ENCODE results near the gene HSPA4L.

Gene HSPA4L

GRCh38 chr4:127759893-127760292, 22.2 kb upstream of the HSPA4L start:
- H3K9me3 ChIP-seq (ENCODE audit: control insufficient read depth, insufficient read depth, low read length) = no peaks in the 10 kb centered on the region
- no peaks in the 10 kb centered on the region for H3K4me1 ChIP-seq (ENCODE audit: control insufficient read depth, low read length)
- H3K27ac ChIP-seq (ENCODE audit: low read depth, low read length) = no peak overlapping the region
- H4K20me1 ChIP-seq (ENCODE audit: control insufficient read depth, insufficient read depth, low read depth, low read length) = no peaks in the 10 kb centered on the region
- H3K79me2 ChIP-seq (ENCODE audit: control insufficient read depth, low read length) = no peaks in the 10 kb centered on the region
- no peaks in the 10 kb centered on the region for H3F3A ChIP-seq (ENCODE audit: control insufficient read depth, insufficient read depth)
- H3K4me2 ChIP-seq (ENCODE audit: low read length) = no peak overlapping the region
- H3K36me3 ChIP-seq (ENCODE audit: control insufficient read depth, low read length) = no peaks in the 10 kb centered on the region
- TF ChIP-seq EZH2phosphoT487 (IDR thresholded peaks at IDR 0.05; ENCODE audit: borderline replicate concordance, low read length) (no peak), CTCF (IDR thresholded peaks at IDR 0.05; ENCODE audit: low read depth, low read length, poor library complexity, severe bottlenecking) (no peak)
- H3K9me2 ChIP-seq (replicated peaks; ENCODE audit: control insufficient read depth, low read length) = no peaks in the 10 kb centered on the region
- H3K4me3 ChIP-seq (ENCODE audit: low read length) = no peak overlapping the region
- no peaks in the 10 kb centered on the region; the same call in 1 of the 2 replicates for H3K27me3 ChIP-seq (ENCODE audit: control insufficient read depth, low read length)

- TF ChIP-seq CTCF (IDR thresholded peaks at IDR 0.05; ENCODE audit: low read depth, low read length, poor library complexity, severe bottlenecking) (no peak), EZH2phosphoT487 (IDR thresholded peaks at IDR 0.05; ENCODE audit: borderline replicate concordance, low read length) (no peak)
These were observed 10.4 kb upstream of the HSPA4L start for GRCh38 chr4:127771535-127772275.

GRCh38 chr4:127772769-127773671, 9.1 kb upstream of the HSPA4L start:
- Histone ChIP-seq H3K9me3 (ENCODE audit: control insufficient read depth, insufficient read depth, low read length) (no peaks in the 10 kb centered on the region), H3K27me3 (ENCODE audit: control insufficient read depth, low read length) (peaks cover 7% of the 10 kb centered on the region), H3K4me1 (ENCODE audit: control insufficient read depth, low read length) (no peaks in the 10 kb centered on the region), H4K20me1 (ENCODE audit: control insufficient read depth, insufficient read depth, low read depth, low read length) (no peaks in the 10 kb centered on the region), H3K4me2 (ENCODE audit: low read length) (no peak overlapping the region), H3K4me3 (ENCODE audit: low read length) (no peak overlapping the region), H3F3A (ENCODE audit: control insufficient read depth, insufficient read depth) (no peaks in the 10 kb centered on the region), H3K79me2 (ENCODE audit: control insufficient read depth, low read length) (no peaks in the 10 kb centered on the region), H3K27ac (ENCODE audit: low read depth, low read length) (no peak overlapping the region), H3K36me3 (ENCODE audit: control insufficient read depth, low read length) (no peaks in the 10 kb centered on the region), H3K9me2 (replicated peaks; ENCODE audit: control insufficient read depth, low read length) (no peaks in the 10 kb centered on the region)
- no peak for TF ChIP-seq CTCF (IDR thresholded peaks at IDR 0.05; ENCODE audit: low read depth, low read length, poor library complexity, severe bottlenecking)
- TF ChIP-seq EZH2phosphoT487 (IDR thresholded peaks at IDR 0.05; ENCODE audit: borderline replicate concordance, low read length) = no peak

More at GRCh38 chr4:127771535-127772275, 10.4 kb upstream of the HSPA4L start:
- Histone ChIP-seq H3K9me2 (replicated peaks; ENCODE audit: control insufficient read depth, low read length) (no peaks in the 10 kb centered on the region), H3K36me3 (ENCODE audit: control insufficient read depth, low read length) (no peaks in the 10 kb centered on the region), H3K27ac (ENCODE audit: low read depth, low read length) (no peak overlapping the region), H3K4me3 (ENCODE audit: low read length) (no peak overlapping the region), H3K27me3 (ENCODE audit: control insufficient read depth, low read length) (0 out of 2 replicates have a peak, but pooled peaks cover 3% of the 10 kb centered on the region), H4K20me1 (ENCODE audit: control insufficient read depth, insufficient read depth, low read depth, low read length) (no peaks in the 10 kb centered on the region), H3K4me2 (ENCODE audit: low read length) (no peak overlapping the region), H3K9me3 (ENCODE audit: control insufficient read depth, insufficient read depth, low read length) (no peaks in the 10 kb centered on the region), H3K4me1 (ENCODE audit: control insufficient read depth, low read length) (no peaks in the 10 kb centered on the region), H3K79me2 (ENCODE audit: control insufficient read depth, low read length) (no peaks in the 10 kb centered on the region), H3F3A (ENCODE audit: control insufficient read depth, insufficient read depth) (no peaks in the 10 kb centered on the region)

Data from DOHH2 (cell line).